Measurements from ENCODE around the gene CHML.
A peak's percentile ranks its signal among the peaks of the same experiment; 100 is the strongest.
"Not testable (repeated sequence)": the region's sequence is repeated elsewhere in the genome, so short reads cannot be mapped to it uniquely, and the experiment has no call there.

The CHML gene

GRCh38 chr1:241640149-241640866 is at the start of gene CHML, which contains the start of gene OPN3:
TSS of gene CHML (minus strand) at chr1:241640369. CDS start at chr1:241635766, 4,603 bp downstream.
TSS of gene OPN3 (minus strand) at chr1:241640369. CDS start at chr1:241640254, 115 bp downstream.
- H3K4me3 ChIP-seq (ENCODE audit: low read length) = peak within 1 kb of the TSS; percentile 95
- TF ChIP-seq CTCF (conservative IDR thresholded peaks at IDR 0.05; ENCODE audit: low read depth, low read length) = no peak
- peak; percentile 40 for DNase-seq (ENCODE audit: low read depth)

- no peak overlapping the region for H3K4me3 ChIP-seq (ENCODE audit: low read length)
- no peak for TF ChIP-seq CTCF (conservative IDR thresholded peaks at IDR 0.05; ENCODE audit: low read depth, low read length)
These were observed 48.8 kb upstream of the CHML start for GRCh38 chr1:241688940-241689368.

GRCh38 chr1:241684108-241684507 is 43.9 kb upstream of the CHML start:
- no peak for DNase-seq (ENCODE audit: low read depth)
- TF ChIP-seq CTCF (conservative IDR thresholded peaks at IDR 0.05; ENCODE audit: low read depth, low read length) = no peak
- H3K4me3 ChIP-seq (ENCODE audit: low read length) = no peak overlapping the region

More at GRCh38 chr1:241688940-241689368, 48.8 kb upstream of the CHML start:
- DNase-seq (ENCODE audit: low read depth) = no peak

GRCh38 chr1:241682921-241683320 is 42.8 kb upstream of the CHML start:
- DNase-seq (ENCODE audit: low read depth) = no peak
- H3K4me3 ChIP-seq (ENCODE audit: low read length) = no peak overlapping the region
- TF ChIP-seq CTCF (conservative IDR thresholded peaks at IDR 0.05; ENCODE audit: low read depth, low read length) = no peak

- not testable (repeated sequence) for H3K4me3 ChIP-seq (ENCODE audit: low read length); DNase-seq (ENCODE audit: low read depth)
These were observed 41.8 kb upstream of the CHML start for GRCh38 chr1:241681861-241682448.

- DNase-seq (ENCODE audit: low read depth) = no peak
- no peak overlapping the region for H3K4me3 ChIP-seq (ENCODE audit: low read length)
- no peak for TF ChIP-seq CTCF (conservative IDR thresholded peaks at IDR 0.05; ENCODE audit: low read depth, low read length)
These were observed 39.8 kb upstream of the CHML start for GRCh38 chr1:241679961-241680360.

GRCh38 chr1:241679404-241679803 is 39.2 kb upstream of the CHML start:
- no peak overlapping the region for H3K4me3 ChIP-seq (ENCODE audit: low read length)
- TF ChIP-seq CTCF (conservative IDR thresholded peaks at IDR 0.05; ENCODE audit: low read depth, low read length) = no peak
- DNase-seq (ENCODE audit: low read depth) = no peak
